GM12878 (cell line): Measurements from ENCODE around the gene MINAR1. TPM values are rescaled to one million over a fixed set of nuclear protein-coding genes. Genes with fewer than 3 reads are reported as not detected.

Experiments
- ATAC-seq: fragments of 200-7000 bp; cut with Tn5 transposase; 3 replicates; pipeline ENCODE4 v1.9.1; 2020; ENCODE audit warnings: mild to moderate bottlenecking, moderate library complexity
- BruUV-seq: library from RNA; stranded (reverse); fragments of 400-500 nt; replicated peaks from 2 replicates; lab custom pipeline; 2021; lab: Mats Ljungman, UMichigan
- CTCF ChIA-PET: fragments of 300-600 bp; sonication (Branson Sonifier 250); formaldehyde crosslinking; extraction: SDS; loops from one replicate; lab custom pipeline; 2021; ENCODE audit warnings: inconsistent platforms; lab: Yijun Ruan, JAX
- POLR2A ChIA-PET: fragments of 350-600 bp; formaldehyde crosslinking; extraction: SDS; loops from one replicate; lab custom pipeline; 2021; ENCODE audit warnings: inconsistent platforms; lab: Charles Lee
- RAD21 ChIA-PET: fragments of 300-600 bp; sonication (Branson Sonifier 250); formaldehyde crosslinking; loops from one replicate; lab custom pipeline; 2023; ENCODE audit warnings: antibody characterized with exemption; ENCODE audit not compliant: unreplicated experiment; lab: Charles Lee
- SMC1A ChIA-PET: fragments of 300-600 bp; sonication (Branson Sonifier 250); formaldehyde crosslinking; loops from one replicate; lab custom pipeline; 2023; ENCODE audit not compliant: unreplicated experiment, uncharacterized antibody; lab: Charles Lee
- DNase-seq: peaks from one replicate; pipeline ENCODE4 v3.0.0-alpha.2; 2011; ENCODE audit warnings: low read depth, low spot score
- FAIRE-seq: peaks from 3 replicates; lab custom pipeline; 2011; peaks lifted over from hg19 to GRCh38; lab: Jason Lieb, UNC
- H2AFZ ChIP-seq: 2 replicates; pipeline ENCODE4 v1.6.0; 2011; ENCODE audit warnings: low read depth, low read length, control low read depth; ENCODE audit not compliant: control insufficient read depth
- H3K27ac ChIP-seq: 2 replicates; pipeline ENCODE4 v1.5.1; 2011; ENCODE audit warnings: control low read depth; ENCODE audit not compliant: control insufficient read depth, insufficient read depth
- H3K27me3 ChIP-seq, 2 experiments: replicated peaks in 1 of 2; 2 replicates each; pipeline versions ENCODE4 v1.6.0 to v1.6.1; 2011; ENCODE audit warnings: low read length in 1 of 2; ENCODE audit not compliant: control insufficient read depth in 2 of 2, insufficient read depth in 2 of 2
- H3K36me3 ChIP-seq, 2 experiments: 2 replicates each; pipeline ENCODE4 v1.5.1; 2011; ENCODE audit warnings: low read length in 1 of 2; ENCODE audit not compliant: control insufficient read depth in 2 of 2, insufficient read depth in 2 of 2
- H3K4me1 ChIP-seq: 2 replicates; pipeline ENCODE4 v1.6.1; 2011; ENCODE audit warnings: mild to moderate bottlenecking, low read length, moderate library complexity, mixed read lengths; ENCODE audit not compliant: control insufficient read depth, insufficient read depth
- H3K4me2 ChIP-seq: 2 replicates; pipeline ENCODE4 v1.6.0; 2011; ENCODE audit warnings: control low read depth; ENCODE audit not compliant: control insufficient read depth, insufficient read depth
- H3K4me3 ChIP-seq: fragments of 200-600 bp; sonication (generic); 2 replicates; pipeline ENCODE4 v1.5.1; 2016
- H3K79me2 ChIP-seq: 2 replicates; pipeline ENCODE4 v1.6.0; 2011; ENCODE audit warnings: low read length; ENCODE audit not compliant: control insufficient read depth, insufficient read depth
- H3K9ac ChIP-seq: 2 replicates; pipeline ENCODE4 v1.8.0; 2011; ENCODE audit warnings: low read length, control low read depth, mixed read lengths; ENCODE audit not compliant: control insufficient read depth, insufficient read depth
- H3K9me3 ChIP-seq: replicated peaks from 3 replicates; pipeline ENCODE4 v1.5.1; 2011; ENCODE audit warnings: mild to moderate bottlenecking, low read length; ENCODE audit not compliant: control insufficient read depth, insufficient read depth
- H4K20me1 ChIP-seq: 2 replicates; pipeline ENCODE4 v1.6.0; 2011; ENCODE audit not compliant: control insufficient read depth, insufficient read depth
- ASH2L ChIP-seq: fragments of 300-600, 200-600 bp; sonication (generic); IDR thresholded peaks from 2 replicates; pipeline ENCODE4 v1.6.1; 2017; ENCODE audit warnings: low read depth, mild to moderate bottlenecking, borderline replicate concordance
- BRCA1 ChIP-seq: IDR thresholded peaks from 2 replicates; pipeline ENCODE4 v1.6.1; 2011; ENCODE audit warnings: low read depth, low read length, improper control_type of control experiment
- CHD1 ChIP-seq: IDR thresholded peaks from 2 replicates; pipeline ENCODE4 v1.6.1; 2012; ENCODE audit warnings: low read depth, low read length, improper control_type of control experiment
- EGR1 ChIP-seq, 2 experiments: IDR thresholded peaks; 1 replicate in 1 of 2; 2 replicates in 1 of 2; pipeline ENCODE4 v1.6.1; 2011 to 2012; ENCODE audit warnings: low read depth in 2 of 2, low read length in 2 of 2, borderline replicate concordance in 1 of 2, mild to moderate bottlenecking in 1 of 2, moderate library complexity in 1 of 2
- FOS ChIP-seq: IDR thresholded peaks from 3 replicates; pipeline ENCODE4 v1.6.1; 2011; ENCODE audit warnings: borderline replicate concordance; ENCODE audit not compliant: insufficient read length; ENCODE audit errors: extremely low read depth
- NRF1 ChIP-seq: conservative IDR thresholded peaks from 2 replicates; pipeline ENCODE4 v1.6.1; 2011; ENCODE audit warnings: mild to moderate bottlenecking, low read depth, low read length, improper control_type of control experiment
- PML ChIP-seq: IDR thresholded peaks from 2 replicates; pipeline ENCODE4 v1.6.1; 2012; ENCODE audit warnings: low read length, inconsistent platforms
- SMAD5 ChIP-seq: IDR thresholded peaks from 2 replicates; pipeline ENCODE4 v1.6.1; 2016; ENCODE audit warnings: antibody characterized with exemption, low read depth
- SREBF1 ChIP-seq: IDR thresholded peaks from 2 replicates; pipeline ENCODE4 v1.6.1; 2012; ENCODE audit warnings: mild to moderate bottlenecking, low read length
- STAT1 ChIP-seq: fragments of 450-650 bp; conservative IDR thresholded peaks from 2 replicates; pipeline ENCODE4 v1.6.1; 2014; ENCODE audit warnings: antibody characterized with exemption, mild to moderate bottlenecking
- TBL1XR1 ChIP-seq: IDR thresholded peaks from 2 replicates; pipeline ENCODE4 v1.6.1; 2012; ENCODE audit warnings: low read depth, low read length, improper control_type of control experiment
- WGBS: methylation state at CpG from one replicate; pipeline ENCODE4 v1.1.6; 2016; ENCODE audit warnings: low lambda C conversion rate; ENCODE audit not compliant: insufficient replicate concordance, insufficient coverage; ENCODE audit errors: missing lambda C conversion rate; 5-methylcytosine and 5-hydroxymethylcytosine counted together
- in situ Hi-C: fragments of 300-500 bp; cut with MboI; formaldehyde crosslinking; loops from 9 replicates; pipeline ENCODE4 v1.14.3; 2018; ENCODE audit warnings: mixed read lengths
- intact Hi-C: fragments of 100-400 bp; cut with micrococcal nuclease; formaldehyde crosslinking; loops from one replicate; pipeline ENCODE4 v1.14.2; 2022; ENCODE audit not compliant: unreplicated experiment
- polyA plus RNA-seq, 11 experiments: library from polyadenylated mRNA; depleted of rRNA in 4 of 11; unstranded in 6 of 11; stranded (reverse) in 5 of 11; fragments of >200 nt; fragmentation: Nextera tagmentation in 4 of 11; fragmentation: Illumina TruSeq in 1 of 11; extraction: Ambion mirVana in 4 of 11; extraction: Trizol in 1 of 11; gene quantifications; 1 replicate in 1 of 11; 2 replicates in 10 of 11; pipeline versions ENCODE4 v1.2.1 to v1.2.3, GENCODE V29; 2011 to 2016; ENCODE audit warnings: inconsistent platforms in 2 of 11, missing spikeins in 2 of 11, low read depth in 1 of 11
- total RNA-seq, 4 experiments: library from RNA; depleted of rRNA in 3 of 4; stranded (reverse); fragments of >200 nt in 3 of 4; fragmentation: Illumina TruSeq in 1 of 4; extraction: Trizol in 1 of 4; gene quantifications; 2 replicates each; pipeline versions ENCODE4 v1.2.1 to v1.2.3, GENCODE V29; 2013 to 2021
- TF ChIP-seq, protein P1 (sequence below): IDR thresholded peaks from 2 replicates; pipeline ENCODE4 v1.6.1; 2011; ENCODE audit warnings: low read depth, low read length, improper control_type of control experiment, borderline replicate concordance
- TF ChIP-seq, protein P2 (sequence below): IDR thresholded peaks from 2 replicates; pipeline ENCODE4 v1.6.1; 2011; ENCODE audit warnings: borderline replicate concordance, low read depth, mild to moderate bottlenecking, moderate library complexity, low read length; ENCODE audit not compliant: insufficient read depth, poor library complexity, severe bottlenecking
- TF ChIP-seq, protein P3 (sequence below): fragments of 450-650 bp; formaldehyde crosslinking; IDR thresholded peaks from 2 replicates; pipeline ENCODE4 v1.5.0; 2022; ENCODE audit warnings: mild to moderate bottlenecking, missing genetic modification characterization

Gene MINAR1
- total and polyA plus RNA-seq, 10 of the 15 experiments (the other 5 are each of a cell fraction or from before 2014, with no cell fraction given): 0.05 to 0.40 (median 0.24) TPM

DNA sequence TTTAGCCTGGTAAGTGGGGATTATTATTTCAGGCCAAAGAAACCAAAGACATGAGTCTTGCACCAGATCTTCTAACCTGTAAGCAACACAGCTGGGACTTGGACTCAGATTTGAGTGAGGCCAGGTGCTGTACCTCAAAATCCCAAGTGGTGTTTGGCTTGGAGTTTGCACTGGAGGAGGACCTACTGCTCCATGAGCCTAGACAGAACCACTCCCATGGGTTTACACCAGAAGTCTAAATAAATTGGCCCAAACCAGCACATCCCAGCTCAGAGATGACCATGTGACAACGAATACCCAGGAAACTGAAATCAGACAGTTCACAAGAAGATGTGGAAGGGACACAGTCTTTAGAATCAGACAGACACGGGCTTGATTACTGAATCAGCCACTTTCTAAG is 47.5 kb downstream of the MINAR1 start:
- Histone ChIP-seq H3K4me1 (no peaks in the 10 kb centered on the region), H3K4me3 (no peak overlapping the region)
- TF ChIP-seq SREBF1 (no peak), FOS (no peak), TBL1XR1 (no peak), EGR1 (IDR thresholded peaks at IDR 0.05; ENCODE audit: borderline replicate concordance in 1 of 2, low read depth in 2 of 2, low read length in 2 of 2) (no peak), STAT1 (no peak), CHD1 (no peak), SMAD5 (no peak), BRCA1 (no peak), ASH2L (no peak), NRF1 (no peak), PML (no peak)
- TF ChIP-seq, protein P1, sequence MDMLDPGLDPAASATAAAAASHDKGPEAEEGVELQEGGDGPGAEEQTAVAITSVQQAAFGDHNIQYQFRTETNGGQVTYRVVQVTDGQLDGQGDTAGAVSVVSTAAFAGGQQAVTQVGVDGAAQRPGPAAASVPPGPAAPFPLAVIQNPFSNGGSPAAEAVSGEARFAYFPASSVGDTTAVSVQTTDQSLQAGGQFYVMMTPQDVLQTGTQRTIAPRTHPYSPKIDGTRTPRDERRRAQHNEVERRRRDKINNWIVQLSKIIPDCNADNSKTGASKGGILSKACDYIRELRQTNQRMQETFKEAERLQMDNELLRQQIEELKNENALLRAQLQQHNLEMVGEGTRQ: no peak
- TF ChIP-seq, protein P2, sequence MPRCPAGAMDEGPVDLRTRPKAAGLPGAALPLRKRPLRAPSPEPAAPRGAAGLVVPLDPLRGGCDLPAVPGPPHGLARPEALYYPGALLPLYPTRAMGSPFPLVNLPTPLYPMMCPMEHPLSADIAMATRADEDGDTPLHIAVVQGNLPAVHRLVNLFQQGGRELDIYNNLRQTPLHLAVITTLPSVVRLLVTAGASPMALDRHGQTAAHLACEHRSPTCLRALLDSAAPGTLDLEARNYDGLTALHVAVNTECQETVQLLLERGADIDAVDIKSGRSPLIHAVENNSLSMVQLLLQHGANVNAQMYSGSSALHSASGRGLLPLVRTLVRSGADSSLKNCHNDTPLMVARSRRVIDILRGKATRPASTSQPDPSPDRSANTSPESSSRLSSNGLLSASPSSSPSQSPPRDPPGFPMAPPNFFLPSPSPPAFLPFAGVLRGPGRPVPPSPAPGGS: no peak
- TF ChIP-seq, protein P3, sequence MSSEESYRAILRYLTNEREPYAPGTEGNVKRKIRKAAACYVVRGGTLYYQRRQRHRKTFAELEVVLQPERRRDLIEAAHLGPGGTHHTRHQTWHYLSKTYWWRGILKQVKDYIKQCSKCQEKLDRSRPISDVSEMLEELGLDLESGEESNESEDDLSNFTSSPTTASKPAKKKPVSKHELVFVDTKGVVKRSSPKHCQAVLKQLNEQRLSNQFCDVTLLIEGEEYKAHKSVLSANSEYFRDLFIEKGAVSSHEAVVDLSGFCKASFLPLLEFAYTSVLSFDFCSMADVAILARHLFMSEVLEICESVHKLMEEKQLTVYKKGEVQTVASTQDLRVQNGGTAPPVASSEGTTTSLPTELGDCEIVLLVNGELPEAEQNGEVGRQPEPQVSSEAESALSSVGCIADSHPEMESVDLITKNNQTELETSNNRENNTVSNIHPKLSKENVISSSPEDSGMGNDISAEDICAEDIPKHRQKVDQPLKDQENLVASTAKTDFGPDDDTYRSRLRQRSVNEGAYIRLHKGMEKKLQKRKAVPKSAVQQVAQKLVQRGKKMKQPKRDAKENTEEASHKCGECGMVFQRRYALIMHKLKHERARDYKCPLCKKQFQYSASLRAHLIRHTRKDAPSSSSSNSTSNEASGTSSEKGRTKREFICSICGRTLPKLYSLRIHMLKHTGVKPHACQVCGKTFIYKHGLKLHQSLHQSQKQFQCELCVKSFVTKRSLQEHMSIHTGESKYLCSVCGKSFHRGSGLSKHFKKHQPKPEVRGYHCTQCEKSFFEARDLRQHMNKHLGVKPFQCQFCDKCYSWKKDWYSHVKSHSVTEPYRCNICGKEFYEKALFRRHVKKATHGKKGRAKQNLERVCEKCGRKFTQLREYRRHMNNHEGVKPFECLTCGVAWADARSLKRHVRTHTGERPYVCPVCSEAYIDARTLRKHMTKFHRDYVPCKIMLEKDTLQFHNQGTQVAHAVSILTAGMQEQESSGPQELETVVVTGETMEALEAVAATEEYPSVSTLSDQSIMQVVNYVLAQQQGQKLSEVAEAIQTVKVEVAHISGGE (CRISPR knock-in tag): no peak
- TF ChIP-seq, all 136 proteins: peak for 0
- H2AFZ ChIP-seq: no peak overlapping the region
- POLR2A ChIA-PET: no interaction called here
- H3K79me2 ChIP-seq: no peaks in the 10 kb centered on the region
- 14% methylated on average over 2 of the region's 2 CpGs for WGBS
- no peak for ATAC-seq
- intact Hi-C loops: no loop called here
- no peak for DNase-seq
- CTCF ChIA-PET: no interaction called here
- no peaks in the 10 kb centered on the region; a peak in 1 of 4 replicates for H3K27me3 ChIP-seq
- no peaks in the 10 kb centered on the region for H3K36me3 ChIP-seq
- no peak overlapping the region for H3K4me2 ChIP-seq
- RAD21 ChIA-PET: no interaction called here
- in situ Hi-C loops: no loop called here
- no peaks in the 10 kb centered on the region for H3K9me3 ChIP-seq
- no peak for FAIRE-seq
- SMC1A ChIA-PET: interaction anchor here (0.7 kb wide), 1 partner anchor 1057 kb away, joined by 3 read pairs; no protein-coding TSS in a partner anchor
- H3K9ac ChIP-seq: no peak overlapping the region
- BruUV-seq: no TSS peak
- no peak overlapping the region for H3K27ac ChIP-seq
- H4K20me1 ChIP-seq: no peaks in the 10 kb centered on the region
